HG03039 (cell line): ENCODE measurements around the gene FGB.

ENCODE experiments used
- ATAC-seq: cut with Tn5 transposase; IDR thresholded peaks from one replicate; pipeline ENCODE4 v1.9.1; 2021; ENCODE audit warnings: mild to moderate bottlenecking, moderate library complexity; ENCODE audit not compliant: unreplicated experiment

The FGB gene

DNA sequence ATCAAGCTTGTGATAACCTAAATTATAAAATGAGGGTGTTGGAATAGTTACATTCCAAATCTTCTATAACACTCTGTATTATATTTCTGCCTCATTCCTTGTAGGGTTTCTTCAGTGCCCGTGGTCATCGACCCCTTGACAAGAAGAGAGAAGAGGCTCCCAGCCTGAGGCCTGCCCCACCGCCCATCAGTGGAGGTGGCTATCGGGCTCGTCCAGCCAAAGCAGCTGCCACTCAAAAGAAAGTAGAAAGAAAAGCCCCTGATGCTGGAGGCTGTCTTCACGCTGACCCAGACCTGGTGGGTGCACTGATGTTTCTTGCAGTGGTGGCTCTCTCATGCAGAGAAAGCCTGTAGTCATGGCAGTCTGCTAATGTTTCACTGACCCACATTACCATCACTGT is 2.9 kb downstream of the FGB start:
- no peak for ATAC-seq

DNA sequence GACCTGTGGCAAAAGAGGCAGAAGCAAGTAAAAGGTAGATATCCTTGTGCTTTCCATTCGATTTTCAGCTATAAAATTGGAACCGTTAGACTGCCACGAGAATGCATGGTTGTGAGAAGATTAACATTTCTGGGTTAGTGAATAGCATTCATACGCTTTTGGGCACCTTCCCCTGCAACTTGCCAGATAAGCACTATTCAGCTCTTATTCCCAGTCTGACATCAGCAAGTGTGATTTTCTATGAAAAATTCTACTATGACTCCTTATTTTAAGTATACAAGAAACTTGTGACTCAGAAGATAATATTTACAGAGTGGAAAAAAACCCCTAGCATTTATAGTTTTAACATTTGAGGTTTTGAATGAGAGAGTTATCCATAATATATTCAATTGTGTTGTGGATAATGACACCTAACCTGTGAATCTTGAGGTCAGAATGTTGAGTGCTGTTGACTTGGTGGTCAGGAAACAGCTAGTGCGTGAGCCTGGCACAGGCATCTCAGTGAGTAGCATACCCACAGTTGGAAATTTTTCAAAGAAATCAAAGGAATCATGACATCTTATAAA is 3.9 kb downstream of the FGB start:
- no peak for ATAC-seq

GRCh38 chr4:154569028-154569427 is 6.2 kb downstream of the FGB start:
- no peak for ATAC-seq

- ATAC-seq, result no peak
Observed at GRCh38 chr4:154569584-154569983, 6.8 kb downstream of the FGB start.

DNA sequence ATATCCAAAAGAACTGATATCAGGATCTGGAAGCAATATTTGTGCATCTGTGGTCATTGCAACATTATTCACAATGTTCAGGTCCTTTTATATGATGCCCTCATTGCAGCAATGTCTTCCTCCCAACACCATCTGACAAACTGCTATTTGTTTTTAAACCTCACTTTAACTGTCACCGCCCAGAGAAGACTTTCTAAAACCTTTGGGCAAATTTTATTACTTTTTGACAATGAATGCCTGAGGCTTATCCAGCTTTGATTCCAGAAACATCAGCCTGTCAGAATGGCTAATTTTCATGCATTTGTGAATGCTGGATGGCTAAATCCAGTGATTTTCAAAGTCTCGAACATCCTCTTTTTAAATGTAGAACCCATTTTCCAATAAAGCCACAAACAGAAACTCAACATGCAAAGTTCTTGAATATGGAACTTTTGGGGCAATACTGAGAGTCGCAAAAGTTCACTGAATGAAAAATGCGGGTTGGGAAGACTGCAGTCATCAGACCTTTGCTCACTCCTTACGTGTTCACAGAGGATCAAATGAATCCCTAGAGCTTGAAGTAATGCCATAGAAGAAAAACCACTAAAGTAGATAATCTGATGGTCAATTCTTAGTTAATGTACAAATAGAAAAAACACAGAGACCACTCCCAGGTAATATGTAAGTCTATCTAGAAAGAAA is 10.5 kb downstream of the FGB start:
- no peak for ATAC-seq

DNA sequence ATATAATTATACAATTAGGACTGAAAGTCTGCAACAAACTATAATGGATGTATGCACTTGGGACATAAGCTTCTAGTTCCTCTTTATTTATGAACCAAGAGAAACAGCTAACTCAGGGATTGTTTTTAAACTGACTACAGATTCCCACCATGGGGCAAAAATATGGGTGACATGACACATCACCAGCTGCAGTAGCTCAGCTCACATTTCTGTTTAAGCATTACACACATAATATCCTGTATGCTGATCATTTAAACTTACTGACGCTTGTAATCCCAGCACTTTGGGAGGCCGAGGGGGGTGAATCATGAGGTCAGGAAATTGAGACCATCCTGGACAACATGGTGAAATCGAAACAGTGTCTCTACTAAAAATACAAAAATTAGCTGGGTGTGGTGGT is 11.5 kb downstream of the FGB start:
- no peak for ATAC-seq

GRCh38 chr4:154577324-154577723 is 14.5 kb downstream of the FGB start:
- no peak for ATAC-seq

DNA sequence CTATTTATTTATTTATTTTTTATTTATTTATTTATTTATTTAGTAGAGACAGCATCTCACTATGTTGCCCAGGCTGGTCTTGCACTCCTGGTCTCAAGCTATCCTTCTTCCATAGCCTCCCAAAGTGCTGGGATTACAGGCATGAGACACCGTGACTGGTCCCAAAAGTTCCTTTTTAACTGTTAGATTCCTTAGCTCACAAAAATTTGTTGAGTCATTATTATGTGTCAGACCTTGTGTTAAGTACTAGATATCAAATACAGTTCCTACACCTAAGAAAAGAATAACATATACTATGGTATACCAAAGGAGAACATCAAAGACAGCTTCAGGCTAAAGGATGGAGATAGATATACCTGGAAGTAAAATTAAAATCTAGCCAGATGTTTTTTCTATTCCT is 16.1 kb downstream of the FGB start:
- no peak for ATAC-seq

DNA sequence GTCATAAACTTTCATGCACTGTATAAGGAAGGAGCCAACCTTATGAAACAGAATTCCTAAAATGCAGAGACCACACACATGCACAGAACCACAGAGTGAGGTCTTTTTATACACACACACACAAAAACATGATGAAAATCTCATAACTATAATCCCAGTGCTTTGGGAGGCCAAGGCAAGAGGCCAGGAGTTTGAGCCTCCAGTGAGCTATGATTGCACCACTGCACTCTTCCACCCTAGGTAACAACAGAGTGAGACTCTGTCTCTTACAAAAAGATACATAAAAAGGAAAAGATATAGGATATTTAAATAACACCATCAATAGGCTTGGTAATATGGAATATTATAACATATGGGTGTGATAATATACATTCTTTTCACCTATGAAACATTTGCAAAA is 17.1 kb downstream of the FGB start:
- ATAC-seq, result no peak

DNA sequence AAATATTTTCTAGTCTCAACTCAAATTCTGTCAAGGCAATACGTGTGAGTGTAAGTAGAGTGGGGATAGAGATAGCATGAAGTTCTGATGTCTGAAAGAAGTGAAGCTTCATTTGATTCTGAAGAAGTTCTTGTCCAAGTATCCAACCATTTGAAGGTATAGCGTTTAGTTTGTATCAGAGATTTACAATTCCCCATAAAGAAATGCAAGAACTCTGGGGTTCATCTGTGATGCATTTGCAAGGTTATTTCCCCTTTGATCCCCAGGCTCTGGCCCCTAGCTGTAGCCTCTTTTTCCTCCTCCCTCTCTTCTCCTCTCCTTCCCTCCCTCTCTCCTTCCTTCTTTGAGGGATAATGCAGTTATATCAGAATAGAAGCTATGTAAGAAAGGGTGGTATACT is 19.9 kb downstream of the FGB start:
- no peak for ATAC-seq

DNA sequence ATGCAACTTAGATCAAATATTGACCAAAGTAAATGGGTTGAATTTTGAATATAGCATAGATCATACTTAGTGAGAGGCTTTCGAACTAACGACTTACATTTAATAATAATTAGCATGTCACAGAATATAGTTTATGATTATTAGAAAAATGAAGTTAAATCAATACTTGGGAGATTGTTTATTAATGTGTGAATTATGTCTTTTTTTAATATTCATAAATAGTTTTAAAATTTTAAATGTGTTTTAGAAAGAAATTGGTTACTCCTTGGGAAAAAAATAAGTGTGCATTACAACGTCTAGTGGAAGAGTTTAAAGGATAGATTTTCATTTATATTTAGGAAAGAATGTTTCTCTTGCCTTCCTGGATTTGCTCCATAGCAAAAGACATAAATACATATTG is 20.4 kb downstream of the FGB start:
- ATAC-seq, result no peak

DNA sequence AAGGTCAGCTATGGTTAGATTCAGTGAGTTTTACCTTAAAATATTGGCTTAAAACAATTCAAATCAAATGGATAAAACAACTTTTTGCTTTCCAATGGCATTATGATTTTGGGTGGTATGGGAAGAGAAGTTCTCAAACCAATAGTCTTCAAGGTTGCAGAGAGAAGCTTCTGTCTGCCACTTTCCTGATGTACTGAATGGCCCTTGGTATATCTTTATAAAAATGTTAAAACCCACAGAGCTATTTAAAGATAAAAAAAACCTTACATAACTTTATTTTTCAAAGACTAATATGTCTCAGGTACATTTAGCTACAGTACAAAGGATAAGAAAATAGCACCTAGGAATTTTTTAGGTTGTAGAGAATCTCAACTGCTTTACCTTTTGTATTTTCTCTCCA is 20.9 kb downstream of the FGB start:
- ATAC-seq, result no peak

- ATAC-seq, result no peak
Observed at GRCh38 chr4:154584259-154584658, 21.4 kb downstream of the FGB start.

DNA sequence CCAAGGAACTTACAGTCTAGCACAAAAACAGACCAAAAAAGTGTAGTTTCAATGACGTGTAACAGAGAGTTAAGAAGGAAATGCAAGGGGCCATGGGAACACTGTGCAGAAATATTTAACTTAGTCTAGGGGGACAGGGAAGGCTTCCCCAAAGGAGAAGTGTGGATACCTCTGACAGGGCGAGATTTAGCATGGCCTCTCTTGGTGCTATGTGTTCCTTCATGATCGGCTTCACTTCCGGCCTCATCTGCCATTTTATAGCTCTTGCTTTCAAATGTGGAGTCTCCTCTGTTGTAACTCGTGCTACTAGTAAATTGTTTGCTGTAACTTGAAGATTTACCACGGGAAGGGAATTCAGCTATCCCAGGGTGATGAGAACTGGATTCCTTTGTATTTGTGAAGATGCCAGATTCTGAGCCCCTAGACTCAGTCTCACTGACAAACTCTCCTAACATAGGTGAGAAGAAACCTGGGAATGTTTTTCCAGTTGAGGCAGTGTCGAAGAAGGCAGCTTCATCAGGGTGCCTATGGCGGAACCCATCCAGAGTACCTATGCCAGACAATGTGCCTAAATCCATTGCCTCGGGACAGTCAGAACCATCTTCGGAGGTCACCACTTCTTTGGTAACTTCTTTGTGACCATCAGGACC is 22.7 kb downstream of the FGB start:
- no peak for ATAC-seq

DNA sequence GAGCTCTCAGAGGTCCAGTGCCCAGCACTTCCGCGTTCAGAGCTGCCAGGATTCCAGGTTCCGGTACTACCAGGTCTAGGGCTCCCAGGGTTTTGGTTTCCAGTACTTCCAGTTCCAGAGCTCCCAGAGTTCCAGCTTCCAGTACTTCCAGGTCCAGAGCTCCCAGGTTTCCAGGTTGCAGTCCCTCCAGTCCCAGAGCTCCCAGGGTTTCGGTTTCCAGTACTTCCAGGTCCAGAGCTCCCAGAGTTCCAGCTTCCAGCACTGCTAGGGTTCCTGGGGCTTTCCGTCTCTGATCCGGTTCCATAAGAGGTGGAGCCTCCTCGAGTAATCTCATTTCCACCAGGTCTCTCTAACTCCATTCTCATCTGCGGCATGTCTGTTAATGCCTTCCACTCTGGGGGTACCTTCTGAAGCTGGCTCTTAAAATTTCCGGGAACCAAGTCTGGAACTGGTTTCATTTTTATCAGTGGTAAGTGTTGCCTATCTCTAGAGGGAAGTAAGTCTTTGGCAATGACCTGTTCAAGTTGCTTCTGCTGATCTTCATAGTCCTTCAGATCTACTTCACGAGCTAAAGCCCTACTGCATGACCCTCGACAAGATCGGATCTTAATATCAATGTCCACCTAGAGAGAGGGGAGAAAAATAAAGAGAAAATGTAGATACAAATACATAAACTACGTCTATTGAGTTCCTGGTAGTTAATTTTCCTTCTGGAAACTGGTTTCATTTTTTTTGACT is 23.7 kb downstream of the FGB start:
- no peak for ATAC-seq

GRCh38 chr4:154588198-154588597 is 25.4 kb downstream of the FGB start:
- ATAC-seq, result no peak

DNA sequence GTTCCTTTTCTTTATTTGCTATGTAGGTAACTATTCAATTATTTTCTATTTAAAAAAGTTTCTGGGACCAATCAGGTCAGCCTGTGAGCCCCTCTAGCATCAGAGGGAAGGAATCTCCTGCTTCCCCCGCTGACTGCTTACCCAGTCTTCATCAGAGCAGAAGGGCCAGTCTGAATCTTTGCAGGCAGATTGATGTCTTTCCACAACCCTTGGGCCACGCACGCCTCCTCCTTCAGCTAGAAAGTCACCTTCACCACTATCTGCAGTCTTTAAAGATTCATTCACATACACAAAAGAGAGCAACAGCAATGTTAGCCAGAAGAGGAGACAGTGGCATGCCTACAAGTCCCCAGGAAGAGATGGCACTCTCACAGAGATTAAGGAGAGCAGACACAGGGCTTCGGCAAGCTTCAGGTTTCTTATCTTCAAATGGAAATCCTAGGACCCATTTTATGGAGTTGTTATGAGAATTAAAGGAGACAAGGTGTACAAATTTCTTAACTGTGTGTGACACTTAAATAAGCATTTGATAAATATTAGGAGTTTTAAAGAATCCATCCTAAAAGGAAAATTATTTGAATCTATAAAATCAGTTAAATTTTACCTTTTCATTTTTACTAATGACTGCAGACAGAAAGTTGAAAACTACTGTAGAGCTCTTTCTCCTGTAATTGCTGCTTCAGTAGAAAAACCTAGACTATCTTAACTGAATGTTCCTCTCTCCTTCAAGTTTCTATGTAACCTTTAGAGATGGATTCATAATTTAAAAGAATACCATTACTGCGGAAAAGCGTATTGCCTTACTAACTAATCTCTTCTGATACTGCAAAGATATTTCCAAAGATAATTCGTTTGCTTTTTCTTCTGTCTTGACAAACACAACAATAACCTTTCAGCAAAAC is 26.7 kb downstream of the FGB start:
- ATAC-seq, result no peak

- ATAC-seq, result no peak
Observed at GRCh38 chr4:154590329-154591006, 27.7 kb downstream of the FGB start, which contains the start of gene FGA. Gene FGA (minus strand): TSS chr4:154590742. CDS start chr4:154590687, 55 bp downstream.

- no peak for ATAC-seq
Observed at GRCh38 chr4:154591890-154592289, 29.1 kb downstream of the FGB start.

DNA sequence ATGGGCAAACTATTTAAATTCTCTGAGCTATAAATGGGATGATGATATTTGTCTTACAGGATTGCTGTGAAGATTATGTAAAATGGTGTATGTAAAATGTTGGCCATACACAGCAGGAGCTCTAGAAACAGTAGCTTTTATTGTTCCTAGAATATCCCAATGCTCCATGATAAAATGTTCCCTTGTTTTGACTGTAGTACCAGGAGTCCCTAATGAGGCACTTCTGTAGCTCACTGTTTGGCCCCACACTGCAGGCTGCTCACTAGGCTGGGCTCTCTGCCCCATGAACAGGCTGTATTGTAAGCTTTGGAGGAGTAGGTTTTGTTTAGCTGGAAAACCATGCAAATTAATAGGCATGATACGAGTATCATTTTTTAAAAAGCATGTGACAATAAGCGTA is 31.1 kb downstream of the FGB start:
- ATAC-seq, result no peak
